ENCODE data around the gene AKAP8L. TPM values are rescaled to one million over a fixed set of nuclear protein-coding genes. Genes with fewer than 3 reads are reported as not detected.

Gene AKAP8L
- total and polyA plus RNA-seq, 9 of the 15 experiments (the other 6 are each of a cell fraction or from before 2014, with no cell fraction given): 2.4 to 116 (median 70.7) TPM

DNA sequence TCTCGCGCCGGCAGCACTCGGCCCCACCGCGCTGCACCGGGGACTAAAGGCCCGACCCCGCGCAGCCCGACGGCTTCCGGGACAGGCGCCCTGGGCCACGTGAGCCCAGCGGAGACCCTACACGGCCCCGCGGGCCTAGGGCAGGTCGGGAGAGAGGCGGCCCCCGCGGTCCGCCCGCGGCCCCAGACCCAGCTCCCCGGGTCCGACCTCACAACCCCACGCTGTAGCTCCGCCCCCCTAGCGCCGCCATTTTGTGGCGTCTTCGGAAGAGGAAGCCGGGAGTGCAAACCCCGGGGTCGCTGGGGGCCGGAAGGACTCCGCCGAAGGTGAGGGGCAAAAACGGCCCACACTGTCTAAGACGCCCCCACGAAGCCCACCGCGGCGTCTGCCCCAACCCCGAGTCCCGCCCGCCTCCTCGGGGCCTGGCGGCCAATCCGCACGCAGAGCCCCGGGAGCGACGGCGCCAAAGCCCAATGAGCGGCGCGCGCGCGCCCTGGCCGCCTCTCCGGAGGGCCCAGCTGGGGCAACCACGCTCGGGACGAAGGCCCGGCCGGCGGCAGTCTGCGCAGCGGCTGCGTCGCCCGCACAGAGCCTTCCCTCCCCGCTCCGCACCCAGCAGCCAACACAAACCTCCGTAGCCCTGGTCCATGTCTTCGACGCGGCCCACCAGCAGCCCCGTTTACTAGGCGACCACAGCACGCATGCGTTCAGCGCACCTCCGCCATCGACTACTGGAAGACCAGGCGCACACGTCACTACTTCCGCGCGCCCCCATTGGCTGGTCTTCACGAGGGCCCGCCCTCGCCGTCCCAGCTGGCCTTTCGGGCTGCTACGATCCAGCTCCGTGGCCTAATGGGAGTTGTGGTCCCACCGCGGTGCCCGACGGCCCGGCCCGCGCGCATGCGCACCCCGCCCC, 39.4 kb downstream of the AKAP8L start, which contains the start of gene AKAP8 (continued):
- TF ChIP-seq, protein P1, sequence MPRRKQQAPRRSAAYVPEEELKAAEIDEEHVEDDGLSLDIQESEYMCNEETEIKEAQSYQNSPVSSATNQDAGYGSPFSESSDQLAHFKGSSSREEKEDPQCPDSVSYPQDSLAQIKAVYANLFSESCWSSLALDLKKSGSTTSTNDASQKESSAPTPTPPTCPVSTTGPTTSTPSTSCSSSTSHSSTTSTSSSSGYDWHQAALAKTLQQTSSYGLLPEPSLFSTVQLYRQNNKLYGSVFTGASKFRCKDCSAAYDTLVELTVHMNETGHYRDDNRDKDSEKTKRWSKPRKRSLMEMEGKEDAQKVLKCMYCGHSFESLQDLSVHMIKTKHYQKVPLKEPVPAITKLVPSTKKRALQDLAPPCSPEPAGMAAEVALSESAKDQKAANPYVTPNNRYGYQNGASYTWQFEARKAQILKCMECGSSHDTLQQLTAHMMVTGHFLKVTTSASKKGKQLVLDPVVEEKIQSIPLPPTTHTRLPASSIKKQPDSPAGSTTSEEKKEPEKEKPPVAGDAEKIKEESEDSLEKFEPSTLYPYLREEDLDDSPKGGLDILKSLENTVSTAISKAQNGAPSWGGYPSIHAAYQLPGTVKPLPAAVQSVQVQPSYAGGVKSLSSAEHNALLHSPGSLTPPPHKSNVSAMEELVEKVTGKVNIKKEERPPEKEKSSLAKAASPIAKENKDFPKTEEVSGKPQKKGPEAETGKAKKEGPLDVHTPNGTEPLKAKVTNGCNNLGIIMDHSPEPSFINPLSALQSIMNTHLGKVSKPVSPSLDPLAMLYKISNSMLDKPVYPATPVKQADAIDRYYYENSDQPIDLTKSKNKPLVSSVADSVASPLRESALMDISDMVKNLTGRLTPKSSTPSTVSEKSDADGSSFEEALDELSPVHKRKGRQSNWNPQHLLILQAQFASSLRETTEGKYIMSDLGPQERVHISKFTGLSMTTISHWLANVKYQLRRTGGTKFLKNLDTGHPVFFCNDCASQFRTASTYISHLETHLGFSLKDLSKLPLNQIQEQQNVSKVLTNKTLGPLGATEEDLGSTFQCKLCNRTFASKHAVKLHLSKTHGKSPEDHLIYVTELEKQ (CRISPR knock-in tag; IDR thresholded peaks at IDR 0.05): no peak
- TF ChIP-seq ZSCAN32 (CRISPR knock-in tag; IDR thresholded peaks at IDR 0.05): no peak
- TF ChIP-seq SIN3B (IDR thresholded peaks at IDR 0.05; ENCODE audit: low read depth): peak; percentile 61
- TF ChIP-seq, protein P2, sequence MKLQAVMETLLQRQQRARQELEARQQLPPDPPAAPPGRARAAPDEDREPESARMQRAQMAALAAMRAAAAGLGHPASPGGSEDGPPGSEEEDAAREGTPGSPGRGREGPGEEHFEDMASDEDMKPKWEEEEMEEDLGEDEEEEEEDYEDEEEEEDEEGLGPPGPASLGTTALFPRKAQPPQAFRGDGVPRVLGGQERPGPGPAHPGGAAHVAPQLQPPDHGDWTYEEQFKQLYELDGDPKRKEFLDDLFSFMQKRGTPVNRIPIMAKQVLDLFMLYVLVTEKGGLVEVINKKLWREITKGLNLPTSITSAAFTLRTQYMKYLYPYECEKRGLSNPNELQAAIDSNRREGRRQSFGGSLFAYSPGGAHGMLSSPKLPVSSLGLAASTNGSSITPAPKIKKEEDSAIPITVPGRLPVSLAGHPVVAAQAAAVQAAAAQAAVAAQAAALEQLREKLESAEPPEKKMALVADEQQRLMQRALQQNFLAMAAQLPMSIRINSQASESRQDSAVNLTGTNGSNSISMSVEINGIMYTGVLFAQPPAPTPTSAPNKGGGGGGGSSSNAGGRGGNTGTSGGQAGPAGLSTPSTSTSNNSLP (IDR thresholded peaks at IDR 0.05; ENCODE audit: borderline replicate concordance, low read depth, low read length): no peak
- peak; percentile 20; the same call in 1 of the 2 replicates for TF ChIP-seq JUN (IDR thresholded peaks at IDR 0.05; ENCODE audit: borderline replicate concordance, low read depth, low read length)
- TF ChIP-seq JUN (CRISPR knock-in tag; IDR thresholded peaks at IDR 0.05; ENCODE audit: borderline replicate concordance): no peak
- no peak for TF ChIP-seq SREBF1 (IDR thresholded peaks at IDR 0.05; ENCODE audit: borderline replicate concordance, low read depth, low read length)
- TF ChIP-seq XRCC4 (IDR thresholded peaks at IDR 0.05; ENCODE audit: extremely low read depth, insufficient read depth, insufficient read length): no peak
- TF ChIP-seq HSF4 (CRISPR knock-in tag; IDR thresholded peaks at IDR 0.05; ENCODE audit: borderline replicate concordance): no peak
- TF ChIP-seq, protein P3, sequence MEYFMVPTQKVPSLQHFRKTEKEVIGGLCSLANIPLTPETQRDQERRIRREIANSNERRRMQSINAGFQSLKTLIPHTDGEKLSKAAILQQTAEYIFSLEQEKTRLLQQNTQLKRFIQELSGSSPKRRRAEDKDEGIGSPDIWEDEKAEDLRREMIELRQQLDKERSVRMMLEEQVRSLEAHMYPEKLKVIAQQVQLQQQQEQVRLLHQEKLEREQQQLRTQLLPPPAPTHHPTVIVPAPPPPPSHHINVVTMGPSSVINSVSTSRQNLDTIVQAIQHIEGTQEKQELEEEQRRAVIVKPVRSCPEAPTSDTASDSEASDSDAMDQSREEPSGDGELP (CRISPR knock-in tag; IDR thresholded peaks at IDR 0.05; ENCODE audit: borderline replicate concordance): peak; percentile 96
- 0 out of 2 replicates have a peak, but pooled peaks have one; percentile 39 for TF ChIP-seq PTBP1 (IDR thresholded peaks at IDR 0.05; ENCODE audit: low read depth, low read length)
- no peak for TF ChIP-seq CSDE1 (IDR thresholded peaks at IDR 0.05)
- no peak for TF ChIP-seq TFAM (CRISPR knock-in tag; conservative IDR thresholded peaks at IDR 0.05)
- TF ChIP-seq, protein P4, sequence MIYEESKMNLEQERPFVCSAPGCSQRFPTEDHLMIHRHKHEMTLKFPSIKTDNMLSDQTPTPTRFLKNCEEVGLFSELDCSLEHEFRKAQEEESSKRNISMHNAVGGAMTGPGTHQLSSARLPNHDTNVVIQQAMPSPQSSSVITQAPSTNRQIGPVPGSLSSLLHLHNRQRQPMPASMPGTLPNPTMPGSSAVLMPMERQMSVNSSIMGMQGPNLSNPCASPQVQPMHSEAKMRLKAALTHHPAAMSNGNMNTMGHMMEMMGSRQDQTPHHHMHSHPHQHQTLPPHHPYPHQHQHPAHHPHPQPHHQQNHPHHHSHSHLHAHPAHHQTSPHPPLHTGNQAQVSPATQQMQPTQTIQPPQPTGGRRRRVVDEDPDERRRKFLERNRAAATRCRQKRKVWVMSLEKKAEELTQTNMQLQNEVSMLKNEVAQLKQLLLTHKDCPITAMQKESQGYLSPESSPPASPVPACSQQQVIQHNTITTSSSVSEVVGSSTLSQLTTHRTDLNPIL (CRISPR knock-in tag; IDR thresholded peaks at IDR 0.05): no peak
- no peak for TF ChIP-seq JUNB (CRISPR knock-in tag; conservative IDR thresholded peaks at IDR 0.05)
- no peak for TF ChIP-seq NR2C1 (IDR thresholded peaks at IDR 0.05)
- peak; percentile 75 for TF ChIP-seq NR2C1 (tag; IDR thresholded peaks at IDR 0.05)
- no peak for TF ChIP-seq ARHGAP35 (IDR thresholded peaks at IDR 0.05; ENCODE audit: partially characterized antibody)
- TF ChIP-seq BRD4 (IDR thresholded peaks at IDR 0.05): 0 out of 2 replicates have a peak, but pooled peaks have one; percentile 5
- no peak for TF ChIP-seq SMAD3 (CRISPR knock-in tag; conservative IDR thresholded peaks at IDR 0.05)
- no peak for TF ChIP-seq ZZZ3 (IDR thresholded peaks at IDR 0.05)
